ENCODE results near the gene ASPDH.
A peak's percentile ranks its signal among the peaks of the same experiment; 100 is the strongest.

ASPDH gene

GRCh38 chr19:50468818-50469217 lies 44.9 kb downstream of the ASPDH start:
- no peak for TF ChIP-seq CTCF (conservative IDR thresholded peaks at IDR 0.05)
- no peak overlapping the region for H3K27ac ChIP-seq

GRCh38 chr19:50467566-50467965 lies 46.1 kb downstream of the ASPDH start:
- H3K27ac ChIP-seq, result no peak overlapping the region
- no peak for TF ChIP-seq CTCF (conservative IDR thresholded peaks at IDR 0.05)

GRCh38 chr19:50466706-50467039 lies 47.0 kb downstream of the ASPDH start:
- H3K27ac ChIP-seq, result no peak overlapping the region
- TF ChIP-seq CTCF (conservative IDR thresholded peaks at IDR 0.05), result no peak

GRCh38 chr19:50465986-50466705 lies 47.6 kb downstream of the ASPDH start:
- TF ChIP-seq CTCF (conservative IDR thresholded peaks at IDR 0.05), result peak; percentile 40; the same call in 1 of the 2 replicates
- no peak overlapping the region for H3K27ac ChIP-seq

GRCh38 chr19:50465000-50465399 lies 48.7 kb downstream of the ASPDH start:
- no peak for TF ChIP-seq CTCF (conservative IDR thresholded peaks at IDR 0.05)
- no peak overlapping the region for H3K27ac ChIP-seq

GRCh38 chr19:50464348-50464747 lies 49.4 kb downstream of the ASPDH start:
- TF ChIP-seq CTCF (conservative IDR thresholded peaks at IDR 0.05), result no peak
- H3K27ac ChIP-seq, result no peak overlapping the region

GRCh38 chr19:50462970-50463369 lies 50.7 kb downstream of the ASPDH start:
- no peak for TF ChIP-seq CTCF (conservative IDR thresholded peaks at IDR 0.05)

More at GRCh38 chr19:50462970-50463369, 50.7 kb downstream of the ASPDH start:
- no peak overlapping the region for H3K27ac ChIP-seq

Measured in VCaP (cell line).